GM23248 (cell line): Measurements from ENCODE around the gene CLDN18. TPM values are rescaled to one million over a fixed set of nuclear protein-coding genes. Genes with fewer than 3 reads are reported as not detected.

Experiments
- DNase-seq: peaks from one replicate; pipeline ENCODE4 v3.0.0-alpha.2; 2015
- H2AFZ ChIP-seq: fragments of 200-600 bp; sonication (generic); 2 replicates; pipeline ENCODE4 v1.6.1; 2016; ENCODE audit warnings: antibody characterized with exemption
- H3F3A ChIP-seq: fragments of 200-600 bp; sonication (generic); 2 replicates; pipeline ENCODE4 v1.6.1; 2016; ENCODE audit warnings: mild to moderate bottlenecking, antibody characterized with exemption, mixed run types; ENCODE audit not compliant: insufficient read depth
- H3K27ac ChIP-seq: fragments of 200-600 bp; sonication (generic); 2 replicates; pipeline ENCODE4 v1.5.1; 2016; ENCODE audit warnings: mild to moderate bottlenecking
- H3K27me3 ChIP-seq: fragments of 200-600 bp; sonication (generic); replicated peaks from 2 replicates; pipeline ENCODE4 v1.6.1; 2016; ENCODE audit warnings: mild to moderate bottlenecking; ENCODE audit not compliant: insufficient read depth
- H3K36me3 ChIP-seq: fragments of 200-600 bp; sonication (generic); 2 replicates; pipeline ENCODE4 v1.6.1; 2016; ENCODE audit warnings: low read depth, mild to moderate bottlenecking
- H3K4me1 ChIP-seq: fragments of 200-600 bp; sonication (generic); 2 replicates; pipeline ENCODE4 v1.6.1; 2016; ENCODE audit warnings: mild to moderate bottlenecking; ENCODE audit not compliant: insufficient read depth
- H3K4me2 ChIP-seq: fragments of 200-600 bp; sonication (generic); one replicate; pipeline ENCODE4 v1.6.1; 2016; ENCODE audit warnings: mild to moderate bottlenecking; ENCODE audit not compliant: unreplicated experiment
- H3K4me3 ChIP-seq: fragments of 200-600 bp; sonication (generic); 2 replicates; pipeline ENCODE4 v1.5.1; 2016; ENCODE audit warnings: mild to moderate bottlenecking
- H3K79me2 ChIP-seq: fragments of 200-600 bp; sonication (generic); 2 replicates; pipeline ENCODE4 v1.6.1; 2016; ENCODE audit warnings: mild to moderate bottlenecking; ENCODE audit not compliant: insufficient read depth
- H3K9ac ChIP-seq: fragments of 200-600 bp; sonication (generic); 2 replicates; pipeline ENCODE4 v1.6.1; 2016; ENCODE audit warnings: mild to moderate bottlenecking
- H3K9me2 ChIP-seq: fragments of 200-600 bp; sonication (generic); 2 replicates; pipeline ENCODE4 v1.6.1; 2016; ENCODE audit warnings: mixed run types, mild to moderate bottlenecking, moderate library complexity; ENCODE audit not compliant: insufficient read depth
- H3K9me3 ChIP-seq: fragments of 200-600 bp; sonication (generic); one replicate; pipeline ENCODE4 v1.6.1; 2017; ENCODE audit warnings: low read depth
- H4K20me1 ChIP-seq: fragments of 200-600 bp; sonication (generic); 2 replicates; pipeline ENCODE4 v1.6.0; 2016; ENCODE audit not compliant: insufficient read depth
- EZH2 ChIP-seq: fragments of 200-600 bp; sonication (generic); IDR thresholded peaks from 2 replicates; pipeline ENCODE4 v1.6.1; 2018; ENCODE audit warnings: antibody characterized with exemption, mild to moderate bottlenecking; ENCODE audit not compliant: insufficient read depth, poor library complexity, severe bottlenecking
- EZH2phosphoT487 ChIP-seq: fragments of 200-600 bp; sonication (generic); IDR thresholded peaks from 2 replicates; pipeline ENCODE4 v1.6.1; 2018; ENCODE audit warnings: antibody characterized with exemption, moderate library complexity, mild to moderate bottlenecking, low read depth; ENCODE audit not compliant: insufficient read depth
- WGBS, 2 experiments: methylation state at CpG; one replicate each; pipeline ENCODE4 v1.1.6; 2015 to 2017; ENCODE audit warnings: low lambda C conversion rate in 2 of 2, low coverage in 1 of 2; ENCODE audit errors: missing lambda C conversion rate in 2 of 2; 5-methylcytosine and 5-hydroxymethylcytosine counted together
- in situ Hi-C: fragments of 300-500 bp; cut with MboI; formaldehyde crosslinking; loops from 2 replicates; pipeline ENCODE4 v1.15.0; 2020
- polyA plus RNA-seq: library from polyadenylated mRNA; unstranded; fragments of >200 nt; fragmentation: Nextera tagmentation; extraction: Ambion mirVana; gene quantifications from 2 replicates; pipeline ENCODE4 v1.2.1, GENCODE V29; 2016
- total RNA-seq: library from RNA; depleted of rRNA; stranded (reverse); fragments of >200 nt; shearing (Covaris generic); gene quantifications from 2 replicates; pipeline ENCODE4 v1.2.3, GENCODE V29; 2014

The CLDN18 gene
- total and polyA plus RNA-seq, 2 experiments from 2014 or later = 0.18 TPM; not detected in 1

DNA sequence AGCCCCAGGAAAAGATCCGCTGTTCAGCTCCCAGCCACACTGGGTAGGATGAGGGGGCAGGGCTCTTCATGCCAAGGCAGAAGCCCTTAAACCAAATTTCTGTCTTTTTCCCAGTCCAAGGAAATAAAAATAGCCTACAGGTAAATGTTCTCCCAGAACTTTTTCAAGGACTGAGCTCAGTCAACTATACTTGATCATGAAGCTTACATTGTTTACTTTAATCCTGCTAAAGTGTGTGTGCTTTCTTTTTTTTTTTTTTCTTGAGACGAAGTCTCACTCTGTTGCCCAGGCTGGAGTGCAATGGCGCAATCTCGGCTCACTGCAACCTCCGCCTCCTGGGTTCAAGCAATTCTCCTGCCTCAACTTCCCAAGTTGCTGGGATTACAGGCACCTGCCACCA lies 17.9 kb downstream of the CLDN18 start:
- Histone ChIP-seq H3K9me2 (no peaks in the 10 kb centered on the region), H3K4me2 (no peak overlapping the region), H3K79me2 (no peaks in the 10 kb centered on the region), H3K4me1 (no peaks in the 10 kb centered on the region), H3K4me3 (no peak overlapping the region), H2AFZ (no peak overlapping the region), H3K9ac (no peak overlapping the region), H3K9me3 (no peaks in the 10 kb centered on the region), H3K27me3 (no peaks in the 10 kb centered on the region), H4K20me1 (no peaks in the 10 kb centered on the region), H3K36me3 (0 out of 2 replicates have a peak, but pooled peaks cover 4% of the 10 kb centered on the region), H3K27ac (no peak overlapping the region), H3F3A (no peaks in the 10 kb centered on the region)
- no peak for DNase-seq
- no peak for TF ChIP-seq EZH2
- no peak for TF ChIP-seq EZH2phosphoT487
- WGBS, 2 experiments = 97 to 100% methylated on average over 5 of the region's 5 CpGs
- in situ Hi-C loops = no loop called here

DNA sequence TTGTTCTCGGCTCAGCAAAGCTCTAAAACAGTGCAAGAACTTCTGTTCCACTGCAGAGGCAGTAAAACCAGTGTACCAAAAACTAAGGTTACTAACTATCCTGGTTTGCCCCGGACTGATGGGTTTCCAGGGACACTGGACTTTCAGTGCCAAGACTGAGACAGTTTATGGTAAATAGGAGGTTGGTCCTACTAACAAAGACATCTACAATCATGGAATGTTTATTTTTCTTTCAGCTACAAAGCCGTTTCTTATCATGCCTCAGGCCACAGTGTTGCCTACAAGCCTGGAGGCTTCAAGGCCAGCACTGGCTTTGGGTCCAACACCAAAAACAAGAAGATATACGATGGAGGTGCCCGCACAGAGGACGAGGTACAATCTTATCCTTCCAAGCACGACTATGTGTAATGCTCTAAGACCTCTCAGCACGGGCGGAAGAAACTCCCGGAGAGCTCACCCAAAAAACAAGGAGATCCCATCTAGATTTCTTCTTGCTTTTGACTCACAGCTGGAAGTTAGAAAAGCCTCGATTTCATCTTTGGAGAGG lies 20.8 kb downstream of the CLDN18 start:
- Histone ChIP-seq H3K9me3 (no peaks in the 10 kb centered on the region), H3K79me2 (no peaks in the 10 kb centered on the region), H3K27ac (no peak overlapping the region), H3K9ac (no peak overlapping the region), H3K9me2 (no peaks in the 10 kb centered on the region), H3F3A (no peaks in the 10 kb centered on the region), H3K4me1 (no peaks in the 10 kb centered on the region), H3K27me3 (no peaks in the 10 kb centered on the region), H3K4me2 (no peak overlapping the region), H3K4me3 (no peak overlapping the region), H4K20me1 (no peaks in the 10 kb centered on the region), H3K36me3 (no peaks in the 10 kb centered on the region), H2AFZ (no peak overlapping the region)
- TF ChIP-seq EZH2 = no peak
- no peak for TF ChIP-seq EZH2phosphoT487
- DNase-seq = no peak
- WGBS, 2 experiments = 86 to 87% methylated on average over 11 of the region's 11 CpGs
- in situ Hi-C loops = no loop called here

DNA sequence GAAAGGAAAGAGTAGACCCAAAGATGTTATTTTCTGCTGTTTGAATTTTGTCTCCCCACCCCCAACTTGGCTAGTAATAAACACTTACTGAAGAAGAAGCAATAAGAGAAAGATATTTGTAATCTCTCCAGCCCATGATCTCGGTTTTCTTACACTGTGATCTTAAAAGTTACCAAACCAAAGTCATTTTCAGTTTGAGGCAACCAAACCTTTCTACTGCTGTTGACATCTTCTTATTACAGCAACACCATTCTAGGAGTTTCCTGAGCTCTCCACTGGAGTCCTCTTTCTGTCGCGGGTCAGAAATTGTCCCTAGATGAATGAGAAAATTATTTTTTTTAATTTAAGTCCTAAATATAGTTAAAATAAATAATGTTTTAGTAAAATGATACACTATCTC lies 21.6 kb downstream of the CLDN18 start:
- H3K27ac ChIP-seq = no peak overlapping the region
- H3K9me3 ChIP-seq = no peaks in the 10 kb centered on the region
- no peaks in the 10 kb centered on the region for H3K4me1 ChIP-seq
- H3K4me3 ChIP-seq = no peak overlapping the region
- 97 to 99% methylated on average over 3 of the region's 3 CpGs for whole genome bisulfite sequencing, 2 experiments
- no peaks in the 10 kb centered on the region for H3K79me2 ChIP-seq
- no peak overlapping the region for H3K9ac ChIP-seq
- H3K27me3 ChIP-seq = no peaks in the 10 kb centered on the region
- H2AFZ ChIP-seq = no peak overlapping the region
- TF ChIP-seq EZH2phosphoT487 = no peak
- TF ChIP-seq EZH2 = no peak
- no peaks in the 10 kb centered on the region for H4K20me1 ChIP-seq
- H3K4me2 ChIP-seq = no peak overlapping the region
- H3K9me2 ChIP-seq = no peaks in the 10 kb centered on the region
- H3F3A ChIP-seq = no peaks in the 10 kb centered on the region
- DNase-seq = no peak
- no peaks in the 10 kb centered on the region for H3K36me3 ChIP-seq
- in situ Hi-C loops = no loop called here

DNA sequence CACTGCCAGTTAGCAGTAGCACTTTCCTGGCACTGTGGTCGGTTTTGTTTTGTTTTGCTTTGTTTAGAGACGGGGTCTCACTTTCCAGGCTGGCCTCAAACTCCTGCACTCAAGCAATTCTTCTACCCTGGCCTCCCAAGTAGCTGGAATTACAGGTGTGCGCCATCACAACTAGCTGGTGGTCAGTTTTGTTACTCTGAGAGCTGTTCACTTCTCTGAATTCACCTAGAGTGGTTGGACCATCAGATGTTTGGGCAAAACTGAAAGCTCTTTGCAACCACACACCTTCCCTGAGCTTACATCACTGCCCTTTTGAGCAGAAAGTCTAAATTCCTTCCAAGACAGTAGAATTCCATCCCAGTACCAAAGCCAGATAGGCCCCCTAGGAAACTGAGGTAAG lies 22.6 kb downstream of the CLDN18 start:
- Histone ChIP-seq H3F3A (no peaks in the 10 kb centered on the region), H3K27me3 (no peaks in the 10 kb centered on the region), H3K36me3 (no peaks in the 10 kb centered on the region), H3K4me3 (no peak overlapping the region), H3K27ac (no peak overlapping the region), H3K79me2 (no peaks in the 10 kb centered on the region), H4K20me1 (no peaks in the 10 kb centered on the region), H3K9me2 (no peaks in the 10 kb centered on the region), H3K4me1 (no peaks in the 10 kb centered on the region), H3K9me3 (no peaks in the 10 kb centered on the region), H2AFZ (no peak overlapping the region), H3K9ac (no peak overlapping the region), H3K4me2 (no peak overlapping the region)
- TF ChIP-seq EZH2 = no peak
- no peak for TF ChIP-seq EZH2phosphoT487
- in situ Hi-C loops = no loop called here
- DNase-seq = no peak
- WGBS, 2 experiments = 93% methylated on average over 3 of the region's 3 CpGs
